Epithelial cell of proximal tubule (primary cell): ENCODE measurements around the gene ARHGAP31. TPM values are rescaled to one million over a fixed set of nuclear protein-coding genes. Genes with fewer than 3 reads are reported as not detected.
A peak's percentile ranks its signal among the peaks of the same experiment; 100 is the strongest.

Experiments
- DNase-seq: peaks from one replicate; pipeline ENCODE4 v3.0.0-alpha.2; 2011; ENCODE audit warnings: low read depth
- H3K4me3 ChIP-seq: 2 replicates; pipeline ENCODE4 v1.5.1; 2011; ENCODE audit warnings: low read depth, mild to moderate bottlenecking, low read length
- CTCF ChIP-seq: conservative IDR thresholded peaks from 2 replicates; pipeline ENCODE4 v1.5.1; 2012; ENCODE audit warnings: low read depth, mild to moderate bottlenecking, low read length
- total RNA-seq: library from RNA; depleted of rRNA; stranded (reverse); fragments of >200 nt; gene quantifications from 2 replicates; pipeline ENCODE4 v1.2.3, GENCODE V29; 2015

Gene ARHGAP31
- total RNA-seq, 1 donor from 2014 or later, result 5.1 TPM

- no peak for DNase-seq
- no peak for TF ChIP-seq CTCF
- H3K4me3 ChIP-seq, result no peak overlapping the region
These were observed 4.8 kb upstream of the ARHGAP31 start for GRCh38 chr3:119289404-119289770.

- no peak overlapping the region for H3K4me3 ChIP-seq
- DNase-seq, result no peak
- TF ChIP-seq CTCF, result no peak
These were observed 3.6 kb upstream of the ARHGAP31 start for GRCh38 chr3:119290613-119291012.

- TF ChIP-seq CTCF, result no peak
- DNase-seq, result no peak
- no peak overlapping the region for H3K4me3 ChIP-seq
These were observed 3.0 kb upstream of the ARHGAP31 start for GRCh38 chr3:119291062-119291700.

GRCh38 chr3:119292666-119293065, 1.5 kb upstream of the ARHGAP31 start:
- no peak for TF ChIP-seq CTCF
- no peak for DNase-seq

GRCh38 chr3:119293105-119293870, 895 bp upstream of the ARHGAP31 start:
- peak overlapping the region; percentile 86 for H3K4me3 ChIP-seq
- DNase-seq, result no peak
- no peak for TF ChIP-seq CTCF

More at GRCh38 chr3:119292666-119293065, 1.5 kb upstream of the ARHGAP31 start:
- H3K4me3 ChIP-seq, result no peak overlapping the region

- peak overlapping the region; percentile 86 for H3K4me3 ChIP-seq
- TF ChIP-seq CTCF, result no peak
- DNase-seq, result no peak
These were observed 801 bp downstream of the ARHGAP31 start for GRCh38 chr3:119294696-119295671.
